UCSD-AML1 (cell line): ENCODE measurements around the gene AATK.

ENCODE experiments used
- DNase-seq: peaks from one replicate; lab custom pipeline; 2025; ENCODE audit not compliant: unreplicated experiment; lab: John Stamatoyannopoulos, UW

The AATK gene

DNA sequence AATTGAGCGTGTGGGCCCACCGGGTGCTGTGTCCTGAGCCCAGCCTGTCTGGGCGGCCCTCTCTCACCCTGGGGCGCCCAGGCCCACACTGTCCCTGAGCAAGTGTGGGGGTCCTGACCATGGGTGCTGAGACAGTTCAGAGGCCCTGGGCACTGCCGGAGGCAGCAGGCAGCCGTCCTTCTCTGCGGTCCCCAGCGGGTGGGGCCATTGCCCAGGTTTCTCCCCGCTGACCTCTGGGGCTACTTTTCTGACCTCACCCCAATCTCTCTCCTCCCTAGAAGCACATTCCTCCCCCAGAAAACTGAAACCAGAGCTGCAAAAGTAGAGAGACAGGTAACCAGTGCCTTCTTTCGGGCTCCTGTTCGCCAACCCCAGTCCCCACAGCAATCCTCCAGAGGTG, 36.7 kb downstream of the AATK start:
- no peak for DNase-seq

DNA sequence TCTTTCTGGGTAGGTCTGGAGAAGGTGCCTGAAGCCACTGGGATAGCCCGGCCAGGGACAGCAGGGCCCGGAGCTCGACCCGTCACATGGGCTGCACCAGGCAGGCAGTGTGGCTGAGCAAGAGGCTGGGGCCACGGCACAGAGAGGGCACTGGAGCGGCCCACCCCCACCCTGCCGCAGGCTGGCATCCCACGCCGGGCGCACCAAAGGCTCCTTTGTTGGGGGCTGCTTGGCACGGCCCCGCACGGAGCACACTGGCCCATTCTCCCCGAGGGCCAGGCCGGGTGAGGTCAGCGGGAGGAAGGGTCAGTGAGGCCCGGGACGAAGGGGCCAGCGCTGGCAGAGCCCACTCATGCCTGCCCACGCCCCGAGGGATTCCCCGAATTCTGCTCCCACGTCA, 37.2 kb downstream of the AATK start:
- no peak for DNase-seq

DNA sequence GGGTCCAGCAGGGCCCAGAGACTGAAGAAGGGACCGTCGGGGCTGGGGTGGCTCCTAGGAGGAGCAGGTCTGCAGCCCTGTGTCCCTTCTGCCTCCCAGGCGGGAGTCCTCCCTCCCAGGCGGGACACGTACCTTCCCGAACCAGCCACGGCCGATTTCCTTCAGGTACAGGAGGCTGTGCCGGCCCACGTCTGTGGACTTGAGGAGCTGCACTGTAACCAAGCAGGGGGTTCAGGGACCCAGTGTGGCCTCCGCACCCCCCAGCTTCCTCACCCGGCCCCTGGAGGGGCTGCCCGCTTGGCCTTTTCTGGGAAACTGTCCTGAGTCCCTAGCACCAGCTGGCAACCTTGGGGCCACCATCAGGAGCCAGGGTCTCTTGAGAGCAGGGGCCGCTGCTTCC, 37.7 kb downstream of the AATK start:
- no peak for DNase-seq

DNA sequence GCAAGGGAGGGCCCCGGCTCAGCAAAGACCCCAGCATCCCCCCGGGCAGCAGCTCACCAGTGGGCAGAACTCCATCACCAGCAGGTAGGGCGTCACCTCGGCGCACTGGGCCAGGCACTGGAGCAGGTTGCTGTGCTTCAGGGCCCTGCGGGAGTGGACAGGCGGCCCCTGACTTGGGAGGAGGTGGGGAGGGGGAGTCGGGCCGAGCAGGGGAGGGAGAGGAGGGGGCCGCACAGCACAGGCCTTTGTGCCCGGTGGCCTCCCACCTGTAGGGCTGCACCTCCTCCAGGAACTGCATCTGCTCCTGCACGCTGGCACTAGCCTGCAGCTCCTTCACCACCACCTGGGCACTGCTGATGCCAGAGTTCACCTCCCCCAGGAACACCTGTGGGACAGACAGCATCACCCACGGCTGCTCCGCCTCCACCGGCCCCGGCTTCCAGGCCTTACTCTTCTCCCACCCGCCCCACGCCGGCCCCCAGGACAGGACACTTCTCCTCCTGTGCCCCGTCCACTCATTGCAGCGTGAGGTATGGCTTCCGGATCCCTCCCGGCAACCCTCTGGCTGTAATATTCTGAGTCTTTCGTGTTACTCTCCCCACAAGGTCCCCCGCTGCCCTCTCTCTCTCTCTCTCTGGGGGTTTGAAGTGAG, 38.4 kb downstream of the AATK start:
- no peak for DNase-seq

DNA sequence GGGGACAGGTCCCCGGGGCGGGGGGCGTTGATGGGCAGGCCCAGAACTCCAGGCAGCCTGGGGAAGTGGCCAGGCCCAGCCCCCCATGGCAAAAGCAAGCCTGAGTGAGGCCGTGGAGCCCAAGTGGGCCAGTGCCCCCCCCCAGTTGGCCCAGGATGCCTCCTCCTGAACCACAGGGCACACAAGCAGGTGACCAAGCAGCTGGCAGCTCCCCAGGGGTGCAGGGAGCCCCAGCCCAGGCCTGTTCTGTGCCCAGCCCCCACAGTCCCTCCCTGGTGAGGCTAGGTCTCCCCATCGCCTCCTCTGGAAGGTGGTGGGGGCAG, 38.9 kb downstream of the AATK start:
- no peak for DNase-seq

DNA sequence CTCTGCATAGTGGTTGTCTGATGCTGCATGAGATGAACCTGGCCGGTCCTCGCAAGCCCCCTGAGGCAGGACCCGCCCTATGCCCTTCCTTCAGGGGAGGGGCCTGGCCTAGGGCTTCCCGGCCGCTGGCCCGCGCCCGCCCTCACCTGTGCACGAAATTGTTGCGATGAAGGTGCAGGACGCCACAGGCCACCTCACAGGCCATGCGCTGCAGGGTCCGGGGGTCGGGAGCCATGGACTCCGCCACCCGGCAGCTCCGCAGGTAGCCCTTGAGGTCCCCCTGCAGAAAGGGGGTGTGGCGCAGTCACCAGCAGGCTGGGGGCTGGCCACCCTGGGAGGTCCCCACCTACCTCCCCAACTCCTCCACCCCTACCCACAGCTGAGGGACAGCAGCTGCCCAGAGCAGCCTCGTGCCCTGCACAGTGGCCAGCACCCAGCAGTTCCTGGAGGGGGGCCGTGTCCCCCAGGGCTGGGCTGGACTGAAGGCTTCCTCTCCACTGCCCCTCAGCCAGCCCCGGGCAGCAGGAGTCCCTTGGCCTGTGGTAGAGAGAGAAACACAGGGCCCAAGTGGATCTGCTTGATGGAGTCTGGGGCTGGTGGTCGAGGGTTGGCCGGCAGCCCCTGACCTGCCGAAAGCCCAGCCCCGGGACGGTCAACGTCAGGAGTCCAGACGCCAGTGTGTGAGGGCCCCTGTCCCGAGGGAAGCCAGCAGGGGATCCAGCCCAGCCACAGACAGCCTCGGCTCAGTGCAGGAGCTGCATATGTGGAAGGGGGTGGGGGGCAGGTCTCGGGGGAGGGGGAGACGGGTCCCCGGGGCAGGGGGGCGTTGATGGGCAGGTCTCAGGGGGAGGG, 39.5 kb downstream of the AATK start:
- DNase-seq = no peak

DNA sequence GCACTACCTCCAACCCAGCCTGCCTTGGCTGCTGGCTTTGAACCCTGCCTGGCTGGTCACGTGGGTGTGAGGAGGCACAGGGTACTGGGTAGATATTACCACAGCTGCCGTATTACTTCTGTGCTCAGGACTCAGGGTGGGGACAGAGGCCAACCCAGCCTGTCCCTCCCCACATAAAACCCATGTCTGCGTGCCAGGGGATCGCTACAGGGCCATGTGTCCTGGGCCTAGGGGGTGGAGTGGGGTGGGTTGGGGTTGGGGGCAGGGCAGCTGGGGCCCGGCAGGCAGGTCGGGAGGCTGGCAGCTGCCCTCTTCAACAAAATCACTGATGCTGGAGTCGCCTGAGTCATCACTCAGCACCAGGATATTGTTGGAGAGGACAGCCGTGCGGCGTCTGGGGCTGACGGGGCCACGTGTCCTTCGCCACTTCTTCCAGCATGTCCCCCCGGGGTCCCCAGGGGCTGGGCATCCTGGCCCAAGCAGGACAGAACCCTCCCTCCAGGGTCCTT, 40.4 kb downstream of the AATK start:
- DNase-seq = no peak

DNA sequence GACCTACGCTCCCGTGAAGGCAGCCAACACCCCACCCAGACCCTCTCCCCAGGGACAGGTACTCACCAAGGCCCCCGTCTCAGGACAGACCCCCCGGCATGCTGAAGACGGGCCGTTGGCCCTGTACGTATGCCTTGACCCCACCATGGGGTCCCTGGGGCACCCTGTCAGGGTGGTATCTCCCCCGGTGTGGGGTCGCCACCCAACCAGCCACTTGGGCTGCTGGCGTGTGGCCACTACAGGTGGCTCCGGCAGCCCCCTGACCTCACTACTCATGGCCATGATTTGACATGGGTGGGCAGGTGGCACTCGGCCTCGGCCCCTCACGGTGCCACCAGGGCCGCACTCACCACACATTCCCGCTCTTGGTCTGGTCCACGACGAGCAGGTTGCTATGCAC, 41.6 kb downstream of the AATK start:
- DNase-seq = no peak

DNA sequence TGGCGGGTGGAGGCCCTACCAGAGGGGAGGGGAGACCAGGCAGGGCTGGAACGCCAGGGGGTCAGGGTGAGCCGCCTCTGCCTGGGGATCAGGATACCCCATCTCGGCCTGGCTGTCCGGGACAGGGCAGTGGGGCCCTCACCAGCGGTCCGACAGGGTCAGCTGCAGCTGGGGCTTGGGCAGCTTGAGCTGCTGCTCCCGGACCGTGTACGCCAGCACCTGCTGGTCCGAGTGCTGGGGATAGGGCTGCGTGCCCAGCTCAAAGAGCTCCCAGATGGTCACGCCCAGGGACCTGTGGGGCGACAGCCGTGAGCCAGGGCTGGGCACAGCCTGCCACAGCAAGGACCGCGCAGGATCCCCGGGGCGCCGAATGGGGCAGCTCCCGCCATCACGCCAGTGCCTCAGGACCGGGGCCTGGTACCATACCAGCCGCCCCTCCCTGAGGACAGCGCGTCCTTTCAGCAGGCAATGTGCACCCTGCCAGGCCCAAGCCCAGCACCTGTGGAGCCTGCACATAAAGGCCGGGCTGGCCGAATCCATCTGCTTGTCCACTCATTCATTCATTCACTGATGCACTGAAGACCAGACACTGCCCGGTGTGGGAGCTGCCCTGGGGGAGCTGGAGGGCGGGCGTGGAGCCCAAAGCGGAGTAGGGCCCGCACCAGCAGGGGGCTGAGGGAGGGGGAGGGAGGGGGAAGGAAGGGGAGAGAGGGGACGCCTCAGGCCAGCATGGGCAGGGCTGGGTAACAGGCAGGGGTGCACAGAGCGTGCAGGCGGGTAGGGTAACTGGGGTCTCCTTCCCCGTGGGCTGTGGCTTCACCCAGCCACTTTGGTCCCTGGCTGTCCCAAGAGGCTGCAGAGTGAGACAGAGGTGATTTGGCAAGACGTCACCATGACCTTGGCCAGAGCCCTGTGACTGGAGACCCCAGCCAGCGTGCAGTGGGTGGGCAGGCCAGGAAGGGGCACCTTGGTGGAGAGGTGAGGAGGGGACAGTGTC, 42.7 kb downstream of the AATK start:
- no peak for DNase-seq

DNA sequence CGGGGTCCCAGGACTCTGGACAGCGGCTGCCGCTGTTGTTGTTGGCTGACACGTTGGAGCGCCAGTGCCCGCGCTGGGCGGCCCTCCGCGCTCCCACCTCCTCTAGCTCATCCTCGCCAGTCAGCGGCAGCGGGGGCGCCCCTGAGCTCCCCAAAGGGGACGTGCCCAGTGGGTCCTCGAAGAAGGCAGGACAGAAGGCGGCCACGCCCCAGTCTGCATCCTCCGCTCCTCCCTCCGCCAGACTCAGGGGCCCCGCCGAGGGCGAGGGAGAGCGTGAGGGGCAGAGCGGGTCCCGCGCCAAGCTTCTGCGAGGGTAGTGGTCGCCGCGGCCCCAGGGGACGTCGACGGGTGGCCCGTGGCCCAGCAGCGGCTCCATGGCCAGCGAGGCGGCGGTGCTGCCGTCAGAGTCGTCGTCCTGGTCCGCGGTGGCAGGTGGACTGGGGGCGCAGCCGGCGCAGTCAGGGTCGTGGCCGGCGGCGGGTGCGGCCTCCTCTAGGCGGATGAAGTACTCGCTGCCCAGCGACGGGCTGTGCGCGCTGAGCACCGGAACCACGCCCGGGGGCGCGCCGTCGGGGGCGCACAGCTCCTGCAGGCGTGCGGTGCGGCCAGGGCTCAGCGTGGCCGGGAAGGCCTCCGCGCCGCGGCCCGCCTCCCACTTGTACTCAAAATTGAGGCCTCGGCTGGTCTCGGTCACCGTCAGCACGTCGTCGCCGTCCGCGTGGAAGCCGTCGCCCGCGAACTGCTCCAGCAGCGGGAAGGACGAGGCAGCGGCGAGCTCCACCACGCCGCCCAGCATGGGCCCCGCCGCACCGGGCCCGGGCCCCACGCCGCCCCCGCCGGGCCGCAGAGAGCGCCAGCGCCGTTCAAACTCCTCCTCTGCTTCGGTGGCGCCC, 43.9 kb downstream of the AATK start:
- DNase-seq = no peak

DNA sequence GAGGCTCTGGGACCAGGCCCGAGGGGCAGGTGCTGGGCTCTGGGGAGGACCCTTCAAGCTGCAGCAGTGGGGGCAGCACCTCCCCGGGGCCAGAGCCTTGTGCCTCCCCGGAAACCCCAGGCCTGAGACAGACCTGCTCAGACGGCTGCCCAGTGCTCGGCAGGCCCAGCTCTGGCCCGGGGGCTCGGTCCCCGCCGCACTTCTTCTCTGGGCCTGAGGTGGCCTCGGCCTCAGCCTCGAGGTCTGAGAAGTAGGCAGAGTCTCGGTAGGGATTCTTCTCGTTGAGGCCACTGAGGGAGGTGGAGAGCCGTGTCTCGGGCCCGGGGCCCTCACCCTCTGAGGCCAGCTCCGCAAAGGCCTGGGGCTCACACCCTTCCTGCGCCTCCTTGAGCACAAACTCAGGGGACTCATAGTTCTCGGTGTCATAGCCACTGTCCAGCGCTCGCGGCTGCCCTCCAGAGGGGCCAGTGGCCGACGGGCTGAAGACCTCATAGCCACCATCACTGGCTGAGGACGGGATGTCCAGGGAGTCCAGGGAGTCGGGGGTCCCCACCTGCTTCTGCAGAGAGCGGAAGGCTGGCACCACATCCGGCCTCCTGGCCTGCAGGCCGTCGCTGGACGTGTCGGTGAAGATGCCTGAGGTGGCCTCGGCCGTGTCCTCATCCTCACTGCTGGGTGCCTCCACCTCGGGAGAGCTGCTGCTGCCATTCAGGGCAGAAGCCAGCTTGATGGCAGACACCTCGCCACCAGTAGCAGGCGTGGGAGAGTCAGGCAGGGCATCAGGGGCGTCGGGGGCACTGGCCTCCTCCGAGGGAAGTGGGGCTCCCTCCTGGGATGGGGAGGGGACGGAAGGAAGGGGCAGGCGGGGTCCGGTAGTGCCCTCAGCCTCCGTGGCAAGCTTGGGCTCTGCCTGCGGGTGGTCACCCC, 45.1 kb downstream of the AATK start:
- DNase-seq = no peak

DNA sequence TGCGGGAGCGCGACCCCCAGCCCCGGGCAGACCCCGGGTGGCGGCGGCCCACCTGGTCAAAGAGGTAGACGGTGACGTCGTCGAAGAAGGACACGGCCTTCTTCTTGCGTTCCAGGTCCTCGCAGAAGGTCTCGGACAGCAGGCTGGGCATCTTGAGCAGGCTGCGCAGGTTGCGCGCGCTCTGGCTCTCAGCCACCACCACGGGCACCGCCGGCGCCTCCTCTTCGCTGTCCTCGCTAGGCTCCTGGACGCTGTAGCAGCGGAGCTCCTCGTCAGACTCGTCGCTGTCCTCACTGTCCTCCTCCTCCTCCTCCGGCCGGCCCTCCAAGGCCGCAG, 45.9 kb downstream of the AATK start:
- no peak for DNase-seq

DNA sequence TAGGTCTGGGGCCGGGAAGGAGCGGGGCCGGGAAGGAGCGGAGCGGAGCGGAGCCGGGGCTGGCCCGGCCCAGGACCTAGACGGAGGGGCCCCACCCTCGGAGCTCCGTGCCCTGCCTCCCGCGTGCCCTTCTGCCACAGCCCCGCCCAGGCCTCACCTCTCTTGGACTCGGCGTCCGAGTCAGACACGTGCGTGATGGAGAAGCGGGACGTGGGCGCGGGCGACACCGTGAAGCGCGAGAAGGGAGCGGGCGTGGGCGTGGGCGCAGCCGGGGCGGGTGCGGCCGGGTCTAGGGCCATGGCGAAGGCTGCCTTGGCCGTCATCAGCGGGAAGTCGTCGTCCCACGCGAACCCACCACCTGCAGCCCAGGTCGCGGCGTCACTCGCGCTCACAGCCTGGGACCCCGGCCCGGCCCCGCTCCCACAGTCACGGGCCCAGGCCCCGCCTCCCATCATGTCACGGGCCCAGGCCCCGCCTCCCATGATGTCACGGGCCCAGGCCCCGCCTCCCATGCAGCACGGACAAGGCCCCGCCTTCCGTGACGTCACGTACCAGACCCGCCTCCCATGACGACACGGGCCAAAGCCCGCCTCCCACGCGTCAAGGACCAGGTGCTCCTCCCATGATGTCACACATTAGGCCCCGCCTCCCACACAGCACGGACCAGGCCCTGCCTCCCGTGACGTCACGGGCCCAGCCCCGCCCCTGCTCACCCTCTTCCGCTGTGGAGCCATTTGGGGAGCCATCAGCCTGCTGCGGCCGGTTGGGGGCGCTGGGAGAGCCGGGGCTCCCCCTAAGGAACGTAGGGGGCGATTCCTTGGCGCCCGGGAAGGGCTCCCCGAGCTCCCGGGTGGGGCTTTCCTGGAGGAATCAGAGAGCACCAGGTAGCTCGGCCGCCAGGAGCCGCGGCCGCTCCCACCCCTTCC, 46.5 kb downstream of the AATK start:
- no peak for DNase-seq

DNA sequence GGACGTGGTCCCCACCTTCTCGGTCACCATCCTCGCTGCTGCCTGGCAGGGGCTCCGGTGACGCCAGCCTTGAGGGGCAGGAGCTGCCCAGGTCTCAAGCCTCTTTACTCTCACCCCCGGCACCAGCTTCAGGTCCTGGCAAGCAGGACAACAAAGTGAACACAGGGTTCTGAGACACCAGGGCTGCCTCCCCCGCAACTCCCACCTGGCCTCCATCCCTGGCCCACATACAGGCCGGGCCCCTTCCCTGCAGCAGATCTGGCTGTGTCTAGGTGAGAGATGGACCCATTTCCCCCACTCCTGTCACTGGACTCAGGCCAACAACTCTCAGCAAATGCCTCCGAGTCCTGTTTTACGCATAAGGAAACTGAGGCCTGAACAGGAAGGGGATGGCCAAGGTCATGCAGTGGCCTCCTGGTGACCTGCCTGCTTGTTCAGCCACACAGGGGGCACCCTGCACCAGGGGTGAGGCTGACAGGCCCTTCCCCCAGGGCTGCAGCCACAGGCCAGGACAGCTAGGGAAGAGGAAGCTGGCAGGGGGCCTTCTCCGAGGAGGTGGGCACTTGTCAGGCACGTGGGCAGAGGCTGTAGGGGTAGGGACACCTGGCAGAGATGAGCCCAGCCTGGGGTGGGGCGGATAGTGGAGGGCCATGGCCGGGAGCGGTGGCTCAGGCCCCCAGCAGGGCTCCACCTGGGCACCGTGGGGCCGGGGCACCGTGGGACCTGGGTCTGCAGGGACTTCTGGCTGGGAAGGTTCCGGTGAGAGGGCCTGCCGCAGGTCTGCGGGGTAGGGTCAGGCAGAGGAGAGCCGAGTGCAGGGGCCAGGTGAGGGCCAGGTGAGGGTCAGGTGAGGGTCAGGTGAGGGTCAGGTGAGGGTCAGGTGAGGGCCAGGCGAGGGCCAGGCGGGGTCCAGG, 47.5 kb downstream of the AATK start:
- DNase-seq = no peak

DNA sequence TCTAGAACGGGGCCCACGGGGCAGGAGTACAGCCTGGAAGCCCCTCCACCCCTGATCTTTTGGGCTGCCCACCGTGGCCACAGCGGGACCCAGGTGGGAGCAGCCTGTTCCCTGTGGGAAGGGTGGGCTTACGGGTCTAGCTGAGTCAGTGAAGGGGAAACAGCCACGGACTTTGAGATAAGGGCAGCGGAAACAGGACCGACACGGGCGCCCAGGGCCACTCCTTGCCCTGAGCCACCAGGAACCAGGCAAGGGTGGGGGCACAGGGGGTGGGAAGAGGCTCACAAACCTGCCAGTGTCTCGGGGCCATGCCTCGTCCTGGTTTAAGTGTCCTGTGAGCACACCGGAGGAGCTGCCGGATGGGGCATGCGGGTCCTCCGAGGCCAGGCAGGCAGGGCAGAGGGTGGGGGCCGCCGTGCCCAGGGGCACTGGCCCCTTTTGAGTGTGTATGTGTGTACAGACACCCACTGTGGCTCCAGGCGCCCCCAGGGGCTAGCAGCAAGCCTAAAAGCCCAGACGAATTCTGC, 48.3 kb downstream of the AATK start:
- no peak for DNase-seq

DNA sequence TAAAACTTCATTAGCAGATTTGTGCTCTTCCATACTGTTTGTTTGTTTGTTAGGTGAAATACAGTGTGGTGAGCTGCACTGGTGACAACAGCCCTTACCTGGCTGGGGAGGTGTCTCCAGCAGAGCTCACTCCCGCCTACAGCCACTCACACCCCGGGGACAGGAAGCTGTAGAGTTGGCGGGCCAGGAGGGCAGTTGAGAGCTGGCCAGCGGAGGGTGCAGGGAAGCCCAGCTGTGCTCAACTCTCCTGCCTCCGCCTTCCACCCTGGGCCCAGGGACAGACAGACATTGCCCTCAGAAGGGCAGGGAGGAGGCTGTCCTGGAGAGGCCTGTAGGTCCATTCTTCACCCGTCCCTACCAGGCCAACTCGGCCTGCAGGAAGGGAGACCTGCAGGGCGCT, 49.3 kb downstream of the AATK start:
- no peak for DNase-seq
